ENCODE measurements around the gene EME1.

- no peak for TF ChIP-seq POLR2A (IDR thresholded peaks at IDR 0.05)
- TF ChIP-seq CTCF (IDR thresholded peaks at IDR 0.05), result no peak
- TF ChIP-seq EP300 (IDR thresholded peaks at IDR 0.05), result no peak
Measured at GRCh38 chr17:50396261-50397110, 23.5 kb downstream of the EME1 start.

All from ovary (tissue), 3 donors.